T-cell (primary cell): ENCODE results near the gene ERICH2. TPM values are rescaled to one million over a fixed set of nuclear protein-coding genes. Genes with fewer than 3 reads are reported as not detected.

ENCODE experiments used
- ATAC-seq, 4 experiments: fragments of 200-7000 bp in 3 of 4; fragments of 150-1000 bp in 1 of 4; cut with Tn5 transposase; replicated peaks in 1 of 4; 1 replicate in 3 of 4; 2 replicates in 1 of 4; pipeline ENCODE4 v1.10.0; 2021; ENCODE audit warnings: moderate library complexity in 3 of 4, mild to moderate bottlenecking in 2 of 4, moderate number of reproducible peaks in 1 of 4
- CTCF ChIA-PET, 2 donors: fragments of 300-600 bp; sonication (Branson Sonifier 250); formaldehyde crosslinking; loops; one replicate each; lab custom pipeline; 2022; ENCODE audit warnings: antibody characterized with exemption in 2 of 2; lab: Charles Lee
- POLR2A ChIA-PET, 2 donors: fragments of 300-600 bp; sonication (Branson Sonifier 250); formaldehyde crosslinking; loops; one replicate each; lab custom pipeline; 2022; ENCODE audit warnings: antibody characterized with exemption in 2 of 2; lab: Charles Lee
- DNase-seq, 35 experiments: peaks; one replicate each; pipeline versions ENCODE4 v3.0.0 to v3.0.0-alpha.2; 2013 to 2023
- H3K27ac ChIP-seq: one replicate; pipeline ENCODE4 v1.5.1; 2013; ENCODE audit warnings: low read length
- H3K27me3 ChIP-seq, 2 experiments: replicated peaks in 1 of 2; 1 replicate in 1 of 2; 2 replicates in 1 of 2; pipeline versions ENCODE4 v1.6.1 to v1.7.0; 2013; ENCODE audit warnings: low read length in 1 of 2, mixed read lengths in 1 of 2; ENCODE audit not compliant: control insufficient read depth in 2 of 2, insufficient read depth in 2 of 2; ENCODE audit errors: extremely low read depth in 1 of 2
- H3K36me3 ChIP-seq, 2 donors: 1 replicate in 1 of 2; 2 replicates in 1 of 2; pipeline versions ENCODE4 v1.6.1 to v1.7.0; 2013; ENCODE audit warnings: low read length in 1 of 2; ENCODE audit not compliant: control insufficient read depth in 2 of 2, insufficient read depth in 1 of 2; ENCODE audit errors: extremely low read depth in 1 of 2
- H3K4me1 ChIP-seq, 2 experiments: 1 replicate in 1 of 2; 2 replicates in 1 of 2; pipeline versions ENCODE4 v1.6.1 to v1.7.0; 2013; ENCODE audit warnings: low read length in 2 of 2, mixed read lengths in 1 of 2; ENCODE audit not compliant: insufficient read depth in 2 of 2, control insufficient read depth in 1 of 2; ENCODE audit errors: extremely low read depth in 1 of 2
- H3K4me3 ChIP-seq, 2 donors: 1 replicate in 1 of 2; 2 replicates in 1 of 2; pipeline versions ENCODE4 v1.5.1 to v1.7.0; 2013; ENCODE audit warnings: mild to moderate bottlenecking in 2 of 2, low read length in 1 of 2, moderate library complexity in 1 of 2; ENCODE audit not compliant: control insufficient read depth in 1 of 2; ENCODE audit errors: extremely low read depth in 1 of 2
- H3K9me3 ChIP-seq: 2 replicates; pipeline ENCODE4 v1.7.0; 2013
- H3K27ac Mint-ChIP-seq, 2 donors: one replicate each; pipeline ENCODE4 v1.8.0; 2020 to 2021; ENCODE audit warnings: mild to moderate bottlenecking in 2 of 2, mixed read lengths in 2 of 2
- H3K27me3 Mint-ChIP-seq, 2 donors: one replicate each; pipeline ENCODE4 v1.8.0; 2021 to 2022; ENCODE audit warnings: mixed read lengths in 2 of 2
- H3K36me3 Mint-ChIP-seq: one replicate; pipeline ENCODE4 v1.8.0; 2021; ENCODE audit warnings: mixed read lengths
- H3K4me1 Mint-ChIP-seq, 3 donors: one replicate each; pipeline ENCODE4 v1.8.0; 2020 to 2022; ENCODE audit warnings: mixed read lengths in 3 of 3, mild to moderate bottlenecking in 1 of 3
- H3K4me3 Mint-ChIP-seq, 3 donors: one replicate each; pipeline ENCODE4 v1.8.0; 2020 to 2022; ENCODE audit warnings: mild to moderate bottlenecking in 3 of 3, mixed read lengths in 3 of 3, moderate library complexity in 3 of 3
- H3K9me3 Mint-ChIP-seq, 3 donors: one replicate each; pipeline ENCODE4 v1.8.0; 2020 to 2022; ENCODE audit warnings: mixed read lengths in 3 of 3
- WGBS: methylation state at CpG from one replicate; pipeline ENCODE4 v1.1.5; 2013; ENCODE audit warnings: missing lambda C conversion rate; ENCODE audit not compliant: insufficient coverage; 5-methylcytosine and 5-hydroxymethylcytosine counted together
- total RNA-seq, 35 experiments: library from RNA in 6 of 35; stranded (reverse) in 6 of 35; fragments of 120-200 nt in 1 of 35; gene quantifications; one replicate each; pipeline versions ENCODE4 v1.2.1 to v1.2.4 and lab custom pipeline; 2013 to 2026

ERICH2 gene
- total RNA-seq, 5 donors from 2014 or later (not counting 1 experiment from before 2014, with no cell fraction given), result not detected

DNA sequence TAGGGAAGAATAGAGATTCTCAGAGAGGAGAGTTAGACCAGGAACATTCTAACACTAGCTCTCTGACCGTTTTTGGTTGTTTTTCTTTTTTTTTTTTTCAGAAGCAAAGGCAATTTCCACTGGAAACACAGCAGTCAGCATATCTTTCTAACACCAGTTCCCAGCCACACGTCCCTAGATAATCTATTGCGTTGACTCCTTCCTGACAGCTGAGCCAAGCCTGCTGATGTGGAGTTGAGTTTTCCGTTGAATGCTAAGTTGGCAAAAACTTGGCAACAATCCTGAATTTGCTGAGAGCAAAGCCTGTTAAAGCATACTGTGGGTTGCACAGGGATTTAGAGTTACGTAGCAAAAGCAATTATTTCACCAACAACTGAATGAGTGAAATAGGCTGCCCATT, 65.8 kb downstream of the ERICH2 start:
- Histone ChIP-seq H3K36me3 (no peaks in the 10 kb centered on the region), H3K27me3 (peaks cover 0 to under 1% of the 10 kb centered on the region in 2 experiments), H3K4me1 (no peaks in the 10 kb centered on the region), H3K9me3 (no peaks in the 10 kb centered on the region), H3K27ac (no peak overlapping the region), H3K4me3 (no peak overlapping the region)
- DNase-seq, result no peak
- POLR2A ChIA-PET, result no interaction called here
- Mint-ChIP-seq H3K27me3 (peaks cover 21 to 25% of the 10 kb centered on the region in 2 donors), H3K9me3 (no peaks in the 10 kb centered on the region), H3K27ac (peak overlapping the region in 1 of 2 donors; percentile 27), H3K4me1 (no peaks in the 10 kb centered on the region), H3K4me3 (no peak overlapping the region), H3K36me3 (no peaks in the 10 kb centered on the region)
- no peak for ATAC-seq
- CTCF ChIA-PET, result no interaction called here
- no CpG with 5 or more reads among the region's 5 CpGs for WGBS

DNA sequence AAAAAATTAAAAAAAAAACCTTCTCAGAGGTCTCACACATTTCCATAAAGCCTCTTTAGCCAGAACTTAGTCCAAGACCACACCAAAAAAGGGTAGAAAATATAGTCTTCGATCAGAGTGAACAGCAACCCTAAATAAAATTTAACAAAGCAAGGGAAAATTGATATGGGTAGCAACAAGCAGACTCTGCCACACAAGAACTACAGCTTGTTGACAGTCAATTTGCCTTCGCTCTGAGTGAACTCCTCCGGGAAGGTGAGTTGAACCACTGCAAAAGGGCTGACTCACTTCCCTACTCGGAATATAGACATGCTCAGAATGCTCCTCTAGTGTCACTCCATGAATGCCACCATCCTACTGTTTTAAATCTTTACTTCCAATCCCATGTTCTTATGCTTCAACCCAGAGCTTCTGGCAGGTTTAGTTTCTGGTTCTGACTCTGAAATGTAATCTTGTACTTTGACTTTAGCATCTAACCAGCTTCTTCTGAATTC, 70.6 kb downstream of the ERICH2 start:
- CTCF ChIA-PET, result no interaction called here

DNA sequence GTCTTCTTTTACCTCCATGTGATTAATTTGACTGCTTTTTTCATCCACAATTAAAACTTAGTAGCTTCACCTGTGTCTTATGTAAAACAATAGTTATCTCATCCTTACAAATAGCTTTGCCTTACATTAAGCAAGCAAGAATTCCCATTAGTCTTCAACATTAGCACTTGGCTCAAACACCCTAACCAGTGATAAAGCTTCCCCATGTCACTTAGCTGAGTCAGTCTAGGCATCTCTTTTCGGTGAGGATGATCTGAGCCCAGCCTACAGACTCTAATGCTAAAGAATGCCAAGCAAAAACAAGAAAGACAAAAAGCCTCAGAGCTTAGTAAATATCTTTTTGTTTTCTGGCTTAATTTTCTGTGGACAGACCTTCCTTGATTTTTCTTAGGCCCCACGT, 72.6 kb downstream of the ERICH2 start:
- Histone ChIP-seq H3K27me3 (peaks cover 0 to 3% of the 10 kb centered on the region in 2 experiments), H3K9me3 (no peaks in the 10 kb centered on the region), H3K27ac (no peak overlapping the region), H3K4me1 (peaks cover 3 to 6% of the 10 kb centered on the region in 2 experiments), H3K4me3 (no peak overlapping the region), H3K36me3 (no peaks in the 10 kb centered on the region)
- no peak overlapping the region for H3K4me3 Mint-ChIP-seq
- ATAC-seq (no peak), DNase-seq (no peak)
- H3K36me3 Mint-ChIP-seq, result no peaks in the 10 kb centered on the region
- no peak overlapping the region for H3K27ac Mint-ChIP-seq
- CTCF ChIA-PET, result interaction anchor here (0.5 to 0.9 kb wide), 3 partner anchors 504 to 1716 kb away, joined by 3 to 4 read pairs (median 3); no protein-coding TSS in a partner anchor
- peaks cover 9 to 15% (median 13%) of the 10 kb centered on the region in 3 donors for H3K4me1 Mint-ChIP-seq
- WGBS, result no CpG with 5 or more reads among the region's 2 CpGs
- peaks cover 4 to 19% of the 10 kb centered on the region in 2 donors for H3K27me3 Mint-ChIP-seq
- no peaks in the 10 kb centered on the region for H3K9me3 Mint-ChIP-seq
- POLR2A ChIA-PET, result interaction anchor here (0.5 to 0.6 kb wide), 4 partner anchors 16 to 461 kb away, joined by 3 to 6 read pairs (median 4); no protein-coding TSS in a partner anchor

More for the DNA sequence above, 70.6 kb downstream of the ERICH2 start:
- no peaks in the 10 kb centered on the region for H3K9me3 ChIP-seq
- peaks cover 3 to 6% of the 10 kb centered on the region in 2 experiments for H3K4me1 ChIP-seq
- no peak overlapping the region for H3K4me3 Mint-ChIP-seq
- no peak for ATAC-seq
- POLR2A ChIA-PET, result no interaction called here
- H3K27ac ChIP-seq, result no peak overlapping the region
- WGBS, result 33% methylated on average over 1 of the region's 4 CpGs
- H3K27me3 ChIP-seq, result peaks cover 0 to 3% of the 10 kb centered on the region in 2 experiments
- H3K9me3 Mint-ChIP-seq, result no peaks in the 10 kb centered on the region
- H3K27me3 Mint-ChIP-seq, result peaks cover 9 to 23% of the 10 kb centered on the region in 2 donors
- DNase-seq, result no peak
- H3K36me3 ChIP-seq, result no peaks in the 10 kb centered on the region
- H3K36me3 Mint-ChIP-seq, result no peaks in the 10 kb centered on the region
- no peak overlapping the region for H3K4me3 ChIP-seq
- H3K4me1 Mint-ChIP-seq, result peaks cover 9 to 15% (median 13%) of the 10 kb centered on the region in 3 donors
- peak overlapping the region in 1 of 2 donors; percentile 44 for H3K27ac Mint-ChIP-seq

DNA sequence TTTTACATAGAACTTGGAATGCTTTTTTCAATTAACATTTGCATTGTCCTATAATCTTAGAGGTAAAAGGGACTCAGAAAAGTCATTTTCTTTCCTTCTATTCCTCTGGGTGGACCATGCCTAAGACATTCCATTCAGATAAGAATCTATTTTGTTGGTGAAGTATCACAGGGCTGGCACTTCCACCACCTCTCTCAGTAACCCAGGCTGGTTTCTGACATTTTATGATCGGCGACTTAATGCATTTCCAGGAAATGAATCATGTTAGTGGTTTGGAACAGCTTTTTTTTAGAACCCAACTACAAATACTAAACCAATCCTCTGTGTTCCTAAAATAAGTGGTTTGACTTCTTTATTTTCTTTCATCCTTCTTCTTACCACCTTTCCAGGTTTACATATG, 73.5 kb downstream of the ERICH2 start:
- CTCF ChIA-PET, result interaction anchor here (0.5 to 0.9 kb wide), 3 partner anchors 503 to 1716 kb away, joined by 3 to 4 read pairs (median 3); no protein-coding TSS in a partner anchor
- DNase-seq (no peak), ATAC-seq (peak; percentile 27 to 65 (median 46))
- WGBS, result no CpG with 5 or more reads among the region's 2 CpGs
- H3K36me3 Mint-ChIP-seq, result no peaks in the 10 kb centered on the region
- H3K4me3 ChIP-seq, result no peak overlapping the region
- H3K36me3 ChIP-seq, result no peaks in the 10 kb centered on the region
- POLR2A ChIA-PET, result interaction anchor here in 1 of 2 donors (0.6 kb wide), 3 partner anchors 17 to 462 kb away, joined by 3 to 5 read pairs (median 3); no protein-coding TSS in a partner anchor
- H3K4me1 Mint-ChIP-seq, result peaks cover 9 to 15% (median 13%) of the 10 kb centered on the region in 3 donors
- peak overlapping the region in 1 of 3 donors; percentile 22 for H3K4me3 Mint-ChIP-seq
- no peak overlapping the region for H3K27ac Mint-ChIP-seq
- no peaks in the 10 kb centered on the region for H3K9me3 ChIP-seq
- H3K27ac ChIP-seq, result no peak overlapping the region
- peaks cover 0 to 16% of the 10 kb centered on the region in 2 donors for H3K27me3 Mint-ChIP-seq
- H3K27me3 ChIP-seq, result peaks cover 0 to 3% of the 10 kb centered on the region in 2 experiments
- no peaks in the 10 kb centered on the region for H3K9me3 Mint-ChIP-seq
- H3K4me1 ChIP-seq, result peaks cover 3 to 6% of the 10 kb centered on the region in 2 experiments

DNA sequence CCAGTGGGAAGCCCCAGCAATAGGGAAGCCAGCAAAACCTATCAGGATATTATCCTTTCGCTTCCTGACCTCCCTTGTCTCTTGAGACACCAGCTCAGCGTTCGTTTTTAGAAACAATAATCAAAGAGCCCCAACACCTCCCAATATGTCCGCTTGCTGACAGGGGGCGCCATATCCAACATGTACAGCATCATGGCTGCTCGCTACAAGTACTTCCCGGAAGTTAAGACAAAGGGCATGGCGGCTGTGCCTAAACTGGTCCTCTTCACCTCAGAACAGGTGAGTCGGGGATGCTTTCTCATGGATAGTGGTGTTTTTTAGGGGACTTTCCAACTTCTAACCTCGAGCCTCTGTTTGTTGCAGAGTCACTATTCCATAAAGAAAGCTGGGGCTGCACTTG, 75.2 kb downstream of the ERICH2 start:
- no peak overlapping the region for H3K27ac Mint-ChIP-seq
- POLR2A ChIA-PET, result no interaction called here
- H3K4me3 ChIP-seq, result no peak overlapping the region
- no peaks in the 10 kb centered on the region for H3K9me3 Mint-ChIP-seq
- H3K4me1 Mint-ChIP-seq, result peaks cover 9 to 15% (median 13%) of the 10 kb centered on the region in 3 donors
- no peak for ATAC-seq
- peaks cover 3 to 6% of the 10 kb centered on the region in 2 donors for H3K27me3 Mint-ChIP-seq
- no peak for DNase-seq
- H3K27ac ChIP-seq, result no peak overlapping the region
- no peaks in the 10 kb centered on the region for H3K9me3 ChIP-seq
- CTCF ChIA-PET, result no interaction called here
- H3K36me3 Mint-ChIP-seq, result no peaks in the 10 kb centered on the region
- H3K27me3 ChIP-seq, result peaks cover 0 to 3% of the 10 kb centered on the region in 2 experiments
- 81% methylated on average over 10 of the region's 10 CpGs for WGBS
- peaks cover 3 to 6% of the 10 kb centered on the region in 2 experiments for H3K4me1 ChIP-seq
- H3K4me3 Mint-ChIP-seq, result no peak overlapping the region
- no peaks in the 10 kb centered on the region for H3K36me3 ChIP-seq

DNA sequence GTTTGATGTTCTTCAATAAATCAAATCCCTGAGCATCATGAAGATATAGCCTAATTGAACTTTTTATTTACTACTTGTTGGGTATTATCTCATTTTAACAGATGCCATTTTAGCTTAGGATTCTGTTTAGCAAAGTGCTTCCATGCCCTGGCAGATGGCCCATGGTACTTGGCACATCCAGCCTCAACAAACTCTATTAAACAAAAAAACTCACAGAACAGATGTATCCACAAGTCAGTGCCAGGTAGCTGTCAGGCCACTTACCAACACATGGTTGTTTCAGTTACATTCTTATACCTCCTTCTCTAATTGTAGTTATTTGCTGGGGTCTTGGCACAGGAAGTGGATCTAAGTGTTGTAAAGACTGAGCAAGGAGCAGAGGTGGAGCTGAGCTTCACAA, 76.1 kb downstream of the ERICH2 start:
- Mint-ChIP-seq H3K36me3 (no peaks in the 10 kb centered on the region), H3K9me3 (no peaks in the 10 kb centered on the region), H3K4me3 (no peak overlapping the region), H3K27ac (no peak overlapping the region), H3K4me1 (peaks cover 9 to 15% (median 13%) of the 10 kb centered on the region in 3 donors), H3K27me3 (peaks cover 5 to 6% of the 10 kb centered on the region in 2 donors)
- ATAC-seq, result no peak
- Histone ChIP-seq H3K4me1 (peaks cover 3 to 6% of the 10 kb centered on the region in 2 experiments), H3K36me3 (no peaks in the 10 kb centered on the region), H3K9me3 (no peaks in the 10 kb centered on the region), H3K4me3 (no peak overlapping the region), H3K27ac (no peak overlapping the region), H3K27me3 (peaks cover 0 to 3% of the 10 kb centered on the region in 2 experiments)
- no peak for DNase-seq
- ChIA-PET CTCF (no interaction called here), POLR2A (interaction anchor here in 1 of 2 donors (0.5 kb wide), 1 partner anchor 30 kb away, joined by 6 read pairs; no protein-coding TSS in a partner anchor)
